Measurements from ENCODE around the gene SH3GL3. TPM values are rescaled to one million over a fixed set of nuclear protein-coding genes. Genes with fewer than 3 reads are reported as not detected.

SH3GL3 gene
- total and polyA plus RNA-seq, 2 of the 8 experiments (the other 6 are each of a cell fraction or from before 2014, with no cell fraction given): 14.1 to 19.1 TPM

GRCh38 chr15:83446904-83447709, at the start of gene SH3GL3 (continued):
- TF ChIP-seq FOSL1 (IDR thresholded peaks at IDR 0.05; ENCODE audit: insufficient read depth, low read depth, low read length) (no peak), SP2 (IDR thresholded peaks at IDR 0.05; ENCODE audit: low read length) (no peak), CHD1 (IDR thresholded peaks at IDR 0.05; ENCODE audit: low read depth, low read length) (no peak), JUN (IDR thresholded peaks at IDR 0.05; ENCODE audit: low read depth, low read length) (no peak), HDAC6 (IDR thresholded peaks at IDR 0.05; ENCODE audit: low read depth, low read length) (no peak)

All from H1 (cell line).